ENCODE data around the gene ZBTB46.
"Not testable (repeated sequence)": the region's sequence is repeated elsewhere in the genome, so short reads cannot be mapped to it uniquely, and the experiment has no call there.

ZBTB46 gene

DNA sequence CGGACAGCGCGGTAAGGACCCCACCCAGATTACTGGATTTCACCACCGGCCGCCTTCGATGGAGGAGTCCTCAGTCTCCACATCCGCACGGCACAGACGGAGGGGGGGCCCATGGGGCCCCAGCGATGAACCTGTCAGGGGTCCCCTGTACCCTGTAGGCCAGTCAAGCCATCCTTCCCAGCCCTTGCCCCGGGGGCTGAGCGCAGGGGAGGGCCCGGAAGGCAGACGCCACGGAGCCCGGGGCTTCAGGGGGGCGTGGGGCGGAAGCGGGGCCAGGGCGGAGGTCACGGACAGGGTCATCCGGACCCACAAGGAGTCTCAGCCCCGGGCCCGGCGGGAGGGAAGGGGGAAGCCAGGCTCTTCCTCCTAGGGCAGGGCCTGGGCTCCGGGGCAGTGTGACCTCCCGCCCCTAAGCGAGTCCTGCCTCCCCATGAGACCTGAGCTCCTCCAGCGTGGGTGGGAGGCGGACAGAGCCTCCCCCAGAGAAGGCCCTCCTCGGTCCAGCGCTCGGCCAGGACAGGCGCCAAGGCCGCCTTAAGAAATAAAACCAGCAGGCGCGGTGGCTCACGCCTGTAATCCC lies 22.8 kb downstream of the ZBTB46 start:
- TF ChIP-seq, protein P1, sequence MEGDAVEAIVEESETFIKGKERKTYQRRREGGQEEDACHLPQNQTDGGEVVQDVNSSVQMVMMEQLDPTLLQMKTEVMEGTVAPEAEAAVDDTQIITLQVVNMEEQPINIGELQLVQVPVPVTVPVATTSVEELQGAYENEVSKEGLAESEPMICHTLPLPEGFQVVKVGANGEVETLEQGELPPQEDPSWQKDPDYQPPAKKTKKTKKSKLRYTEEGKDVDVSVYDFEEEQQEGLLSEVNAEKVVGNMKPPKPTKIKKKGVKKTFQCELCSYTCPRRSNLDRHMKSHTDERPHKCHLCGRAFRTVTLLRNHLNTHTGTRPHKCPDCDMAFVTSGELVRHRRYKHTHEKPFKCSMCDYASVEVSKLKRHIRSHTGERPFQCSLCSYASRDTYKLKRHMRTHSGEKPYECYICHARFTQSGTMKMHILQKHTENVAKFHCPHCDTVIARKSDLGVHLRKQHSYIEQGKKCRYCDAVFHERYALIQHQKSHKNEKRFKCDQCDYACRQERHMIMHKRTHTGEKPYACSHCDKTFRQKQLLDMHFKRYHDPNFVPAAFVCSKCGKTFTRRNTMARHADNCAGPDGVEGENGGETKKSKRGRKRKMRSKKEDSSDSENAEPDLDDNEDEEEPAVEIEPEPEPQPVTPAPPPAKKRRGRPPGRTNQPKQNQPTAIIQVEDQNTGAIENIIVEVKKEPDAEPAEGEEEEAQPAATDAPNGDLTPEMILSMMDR (IDR thresholded peaks at IDR 0.05; ENCODE audit: extremely low read depth, missing control alignments), result no peak
- DNase-seq (ENCODE audit: low spot score), result no peak

- DNase-seq (ENCODE audit: low spot score), result no peak
- TF ChIP-seq, protein P1 (IDR thresholded peaks at IDR 0.05; ENCODE audit: extremely low read depth, missing control alignments), result no peak
These were observed 23.4 kb downstream of the ZBTB46 start for GRCh38 chr20:63807654-63808053.

DNA sequence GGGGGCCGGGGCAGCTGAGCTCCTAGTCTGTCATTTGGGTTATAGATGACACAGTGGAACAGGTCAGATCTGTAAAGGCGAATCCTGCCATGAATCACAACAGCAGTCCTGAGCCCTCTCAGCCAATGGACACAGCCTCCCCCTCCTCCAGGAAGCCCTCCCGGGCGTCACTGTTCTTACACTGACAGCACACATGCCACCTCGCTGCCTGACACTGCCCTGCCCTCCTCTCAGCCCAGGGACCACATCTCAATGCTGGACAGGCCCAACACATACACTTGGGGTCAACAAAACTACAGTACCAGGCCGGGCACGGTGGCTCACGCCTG lies 26.8 kb downstream of the ZBTB46 start:
- TF ChIP-seq, protein P1 (IDR thresholded peaks at IDR 0.05; ENCODE audit: extremely low read depth, missing control alignments), result no peak
- no peak for DNase-seq (ENCODE audit: low spot score)

- DNase-seq (ENCODE audit: low spot score), result no peak
- TF ChIP-seq, protein P1 (IDR thresholded peaks at IDR 0.05; ENCODE audit: extremely low read depth, missing control alignments), result no peak
These were observed 28.4 kb downstream of the ZBTB46 start for GRCh38 chr20:63802469-63803240.

- DNase-seq (ENCODE audit: low spot score), result not testable (repeated sequence)
These were observed 29.9 kb downstream of the ZBTB46 start for GRCh38 chr20:63801174-63801573.

DNA sequence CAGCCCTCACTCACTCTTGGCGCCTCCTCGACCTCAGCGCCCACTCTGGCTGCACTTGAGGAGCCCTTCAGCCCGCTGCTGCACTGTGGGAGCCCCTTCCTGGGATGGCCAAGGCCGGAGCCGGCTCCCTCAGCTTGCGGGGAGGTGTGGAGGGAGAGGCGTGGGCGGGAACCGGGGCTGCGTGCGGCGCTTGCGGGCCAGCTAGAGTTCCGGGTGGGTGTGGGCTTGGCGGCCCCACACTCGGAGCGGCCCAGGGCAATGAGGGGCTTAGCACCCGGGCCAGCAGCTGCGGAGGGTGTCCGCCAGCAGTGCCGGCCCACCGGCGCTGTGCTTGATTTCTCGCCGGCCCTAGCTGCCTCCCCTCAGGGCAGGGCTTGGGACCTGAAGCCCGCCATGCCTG lies 30.7 kb downstream of the ZBTB46 start:
- not testable (repeated sequence) for DNase-seq (ENCODE audit: low spot score)

DNA sequence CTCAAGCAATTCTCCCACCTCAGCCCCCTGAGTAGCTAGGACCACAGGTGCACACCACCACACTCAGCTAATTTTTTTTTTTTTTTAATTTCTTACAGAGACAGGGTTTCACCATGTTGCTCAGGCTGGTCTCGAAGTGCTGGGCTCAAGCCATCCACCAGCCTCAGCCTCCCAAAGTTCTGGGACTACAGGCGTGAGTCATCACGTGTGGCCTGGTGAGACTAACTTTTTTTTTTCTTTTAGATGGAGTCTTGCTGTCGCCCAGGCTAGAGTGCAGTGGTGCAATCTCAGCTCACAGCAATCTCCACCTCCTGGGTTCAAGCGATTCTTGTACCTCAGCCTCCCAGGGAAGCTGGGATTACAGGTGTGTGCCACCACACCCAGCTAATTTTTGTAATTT lies 31.9 kb downstream of the ZBTB46 start:
- not testable (repeated sequence) for DNase-seq (ENCODE audit: low spot score)

DNA sequence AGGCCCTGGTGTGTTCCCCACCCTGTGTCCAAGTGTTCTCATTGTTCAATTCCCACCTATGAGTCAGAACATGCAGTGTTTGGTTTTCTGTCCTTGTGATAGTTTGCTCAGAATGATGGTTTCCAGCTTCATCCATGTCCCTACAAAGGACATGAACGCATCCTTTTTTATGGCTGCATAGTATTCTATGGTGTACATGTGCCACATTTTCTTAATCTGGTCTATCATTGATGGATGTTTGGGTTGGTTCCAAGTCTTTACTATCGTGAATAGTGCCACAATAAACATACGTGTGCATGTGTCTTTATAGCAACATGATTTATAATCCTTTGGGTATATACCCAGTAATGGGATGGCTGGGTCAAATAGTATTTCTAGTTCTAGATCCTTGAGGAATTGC lies 33.9 kb downstream of the ZBTB46 start:
- not testable (repeated sequence) for DNase-seq (ENCODE audit: low spot score)

- DNase-seq (ENCODE audit: low spot score), result no peak
- TF ChIP-seq, protein P1 (IDR thresholded peaks at IDR 0.05; ENCODE audit: extremely low read depth, missing control alignments), result no peak
These were observed 35.8 kb downstream of the ZBTB46 start for GRCh38 chr20:63795178-63795830.
